ENCODE measurements around the gene HSPB8.

Gene HSPB8

GRCh38 chr12:119204131-119204530 lies 25.4 kb downstream of the HSPB8 start:
- TF ChIP-seq, protein P1, sequence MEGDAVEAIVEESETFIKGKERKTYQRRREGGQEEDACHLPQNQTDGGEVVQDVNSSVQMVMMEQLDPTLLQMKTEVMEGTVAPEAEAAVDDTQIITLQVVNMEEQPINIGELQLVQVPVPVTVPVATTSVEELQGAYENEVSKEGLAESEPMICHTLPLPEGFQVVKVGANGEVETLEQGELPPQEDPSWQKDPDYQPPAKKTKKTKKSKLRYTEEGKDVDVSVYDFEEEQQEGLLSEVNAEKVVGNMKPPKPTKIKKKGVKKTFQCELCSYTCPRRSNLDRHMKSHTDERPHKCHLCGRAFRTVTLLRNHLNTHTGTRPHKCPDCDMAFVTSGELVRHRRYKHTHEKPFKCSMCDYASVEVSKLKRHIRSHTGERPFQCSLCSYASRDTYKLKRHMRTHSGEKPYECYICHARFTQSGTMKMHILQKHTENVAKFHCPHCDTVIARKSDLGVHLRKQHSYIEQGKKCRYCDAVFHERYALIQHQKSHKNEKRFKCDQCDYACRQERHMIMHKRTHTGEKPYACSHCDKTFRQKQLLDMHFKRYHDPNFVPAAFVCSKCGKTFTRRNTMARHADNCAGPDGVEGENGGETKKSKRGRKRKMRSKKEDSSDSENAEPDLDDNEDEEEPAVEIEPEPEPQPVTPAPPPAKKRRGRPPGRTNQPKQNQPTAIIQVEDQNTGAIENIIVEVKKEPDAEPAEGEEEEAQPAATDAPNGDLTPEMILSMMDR (IDR thresholded peaks at IDR 0.05; ENCODE audit: control insufficient read depth, extremely low read depth, insufficient read depth), result no peak
- no peak for DNase-seq (ENCODE audit: low read depth)
- no peak overlapping the region for H3K4me3 ChIP-seq (ENCODE audit: low read depth, low read length)

DNA sequence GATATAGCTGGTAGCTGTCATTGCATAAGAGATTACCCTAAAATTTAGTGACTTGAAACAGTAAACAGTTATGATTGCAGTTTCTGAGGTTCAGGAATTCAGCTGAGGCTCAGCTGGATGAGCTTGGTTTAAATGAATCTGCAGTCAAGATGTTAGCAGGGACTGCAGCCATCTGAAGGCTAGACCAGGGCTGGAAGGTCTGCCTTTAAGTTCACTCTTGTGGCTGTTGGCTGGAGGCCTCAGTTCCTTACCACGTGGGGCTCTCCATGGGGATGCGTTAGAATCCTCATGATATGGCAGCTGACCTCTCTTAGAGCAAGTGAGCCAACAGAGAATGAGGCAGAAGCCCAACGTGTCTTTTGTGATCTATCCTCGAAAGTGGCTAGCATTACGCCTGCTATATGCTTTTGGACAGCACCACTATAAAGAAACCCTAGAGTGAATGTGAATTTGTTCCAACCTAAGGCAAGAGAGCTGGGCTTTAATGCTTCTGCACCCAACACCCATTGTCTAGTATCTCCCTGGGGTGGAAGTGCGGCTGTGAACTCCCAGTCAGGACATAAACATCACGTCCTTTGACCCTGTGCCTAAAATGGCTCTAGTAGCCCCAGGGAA lies 26.0 kb downstream of the HSPB8 start:
- DNase-seq (ENCODE audit: low read depth), result no peak
- no peak overlapping the region for H3K4me3 ChIP-seq (ENCODE audit: low read depth, low read length)
- TF ChIP-seq, protein P1 (IDR thresholded peaks at IDR 0.05; ENCODE audit: control insufficient read depth, extremely low read depth, insufficient read depth), result no peak

GRCh38 chr12:119206348-119207062 lies 27.8 kb downstream of the HSPB8 start:
- H3K4me3 ChIP-seq (ENCODE audit: low read depth, low read length), result no peak overlapping the region
- TF ChIP-seq, protein P1 (IDR thresholded peaks at IDR 0.05; ENCODE audit: control insufficient read depth, extremely low read depth, insufficient read depth), result no peak
- no peak for DNase-seq (ENCODE audit: low read depth)

DNA sequence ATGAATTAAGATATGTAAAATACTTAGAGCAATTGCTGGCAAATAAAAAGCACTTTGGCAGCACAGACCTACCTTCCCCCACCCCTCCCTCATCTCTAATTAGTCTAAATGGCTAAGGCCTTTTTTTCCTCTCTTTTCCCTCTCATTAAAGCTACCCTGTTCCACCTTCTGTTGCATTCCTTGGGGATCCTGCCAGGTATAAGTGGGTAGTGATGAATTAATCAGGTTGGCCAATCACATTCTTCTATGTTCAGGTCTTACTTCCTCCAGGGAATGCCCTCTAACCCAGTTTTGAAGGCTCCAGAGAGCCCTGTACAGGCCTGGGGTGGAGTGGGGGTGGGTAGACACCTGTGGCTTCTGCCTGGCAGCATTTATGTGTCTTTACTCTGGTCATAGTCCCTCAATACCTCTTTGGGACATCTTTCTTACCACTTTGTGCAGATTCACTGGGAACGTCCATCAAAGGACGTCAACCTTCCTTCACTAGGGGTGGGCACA lies 28.4 kb downstream of the HSPB8 start:
- H3K4me3 ChIP-seq (ENCODE audit: low read depth, low read length), result no peak overlapping the region
- TF ChIP-seq, protein P1 (IDR thresholded peaks at IDR 0.05; ENCODE audit: control insufficient read depth, extremely low read depth, insufficient read depth), result no peak
- no peak for DNase-seq (ENCODE audit: low read depth)

- DNase-seq (ENCODE audit: low read depth), result no peak
- TF ChIP-seq, protein P1 (IDR thresholded peaks at IDR 0.05; ENCODE audit: control insufficient read depth, extremely low read depth, insufficient read depth), result no peak
- no peak overlapping the region for H3K4me3 ChIP-seq (ENCODE audit: low read depth, low read length)
Measured at GRCh38 chr12:119208626-119209061, 29.9 kb downstream of the HSPB8 start.

- H3K4me3 ChIP-seq (ENCODE audit: low read depth, low read length), result no peak overlapping the region
- no peak for DNase-seq (ENCODE audit: low read depth)
- TF ChIP-seq, protein P1 (IDR thresholded peaks at IDR 0.05; ENCODE audit: control insufficient read depth, extremely low read depth, insufficient read depth), result no peak
Measured at GRCh38 chr12:119211884-119212283, 33.2 kb downstream of the HSPB8 start.
